WTC11 (cell line): ENCODE results near the gene FNDC5. TPM values are rescaled to one million over a fixed set of nuclear protein-coding genes. Genes with fewer than 3 reads are reported as not detected.

Experiments
- AR ChIP-seq: fragments of 250-450 bp; sonication (Bioruptor Pico); IDR thresholded peaks from 2 replicates; pipeline ENCODE4 v1.9.0; 2021; ENCODE audit warnings: mild to moderate bottlenecking
- ATF1 ChIP-seq: sonication (generic); formaldehyde crosslinking; IDR thresholded peaks from 2 replicates; pipeline ENCODE4 v1.8.1; 2023; ENCODE audit warnings: mild to moderate bottlenecking, moderate library complexity, missing genetic modification reagents
- ATF2 ChIP-seq: sonication (generic); formaldehyde crosslinking; IDR thresholded peaks from 2 replicates; pipeline ENCODE4 v1.8.1; 2022; ENCODE audit warnings: low read depth, missing genetic modification reagents, borderline replicate concordance
- E2F4 ChIP-seq: sonication (generic); formaldehyde crosslinking; IDR thresholded peaks from 2 replicates; pipeline ENCODE4 v1.8.1; 2022; ENCODE audit warnings: low read depth, mild to moderate bottlenecking, moderate library complexity, missing genetic modification reagents, borderline replicate concordance
- FOXJ3 ChIP-seq: sonication (generic); formaldehyde crosslinking; IDR thresholded peaks from 2 replicates; pipeline ENCODE4 v1.9.0; 2021; ENCODE audit warnings: missing genetic modification reagents, mild to moderate bottlenecking, borderline replicate concordance
- HMGA2 ChIP-seq: fragments of 250-450 bp; sonication (Bioruptor Pico); IDR thresholded peaks from 2 replicates; pipeline ENCODE4 v1.4.0; 2021; ENCODE audit warnings: mild to moderate bottlenecking, moderate library complexity
- JUN ChIP-seq: sonication (generic); formaldehyde crosslinking; IDR thresholded peaks from 2 replicates; pipeline ENCODE4 v1.8.0; 2023; ENCODE audit warnings: mild to moderate bottlenecking, missing genetic modification reagents
- NFYB ChIP-seq: sonication (generic); formaldehyde crosslinking; conservative IDR thresholded peaks from 2 replicates; pipeline ENCODE4 v1.8.0; 2022; ENCODE audit warnings: low read depth, missing genetic modification reagents
- OVOL2 ChIP-seq: fragments of 250-450 bp; sonication (Bioruptor Pico); IDR thresholded peaks from 2 replicates; pipeline ENCODE4 v1.9.0; 2021; ENCODE audit warnings: mild to moderate bottlenecking, borderline replicate concordance
- RORB ChIP-seq: fragments of 250-450 bp; sonication (Bioruptor Pico); IDR thresholded peaks from 2 replicates; pipeline ENCODE4 v1.9.0; 2021; ENCODE audit warnings: mild to moderate bottlenecking
- TEAD1 ChIP-seq: sonication (generic); formaldehyde crosslinking; IDR thresholded peaks from 2 replicates; pipeline ENCODE4 v1.8.0; 2022; ENCODE audit warnings: mild to moderate bottlenecking, missing genetic modification reagents
- TEAD4 ChIP-seq: sonication (generic); formaldehyde crosslinking; IDR thresholded peaks from 2 replicates; pipeline ENCODE4 v1.8.0; 2022; ENCODE audit warnings: mild to moderate bottlenecking, missing genetic modification reagents
- ZBTB21 ChIP-seq: sonication (generic); formaldehyde crosslinking; IDR thresholded peaks from 2 replicates; pipeline ENCODE4 v1.8.1; 2023; ENCODE audit warnings: mild to moderate bottlenecking, missing genetic modification reagents, borderline replicate concordance
- ZNF425 ChIP-seq: fragments of 250-450 bp; sonication (Bioruptor Pico); conservative IDR thresholded peaks from 2 replicates; pipeline ENCODE4 v1.9.0; 2021; ENCODE audit warnings: mild to moderate bottlenecking
- total RNA-seq: library from RNA; stranded (reverse); gene quantifications from 3 replicates; pipeline ENCODE4 v1.2.3, GENCODE V29; 2021
- TF ChIP-seq, protein P1 (sequence below): sonication (generic); formaldehyde crosslinking; IDR thresholded peaks from 2 replicates; pipeline ENCODE4 v1.8.0; 2023; ENCODE audit warnings: missing genetic modification reagents
- TF ChIP-seq, protein P2 (sequence below): fragments of 250-450 bp; sonication (Bioruptor Pico); IDR thresholded peaks from 2 replicates; pipeline ENCODE4 v2.1.2; 2022; ENCODE audit warnings: mild to moderate bottlenecking, moderate library complexity
- TF ChIP-seq, protein P3 (sequence below): sonication (generic); formaldehyde crosslinking; IDR thresholded peaks from 2 replicates; pipeline ENCODE4 v1.8.1; 2023; ENCODE audit warnings: mild to moderate bottlenecking, missing genetic modification reagents, borderline replicate concordance
- TF ChIP-seq, protein P4 (sequence below): sonication (generic); formaldehyde crosslinking; IDR thresholded peaks from 2 replicates; pipeline ENCODE4 v1.8.1; 2023; ENCODE audit warnings: mild to moderate bottlenecking, missing genetic modification reagents

Gene FNDC5
- total RNA-seq, 1 experiment from 2014 or later: 1.2 TPM

GRCh38 chr1:32886004-32886827, 15.5 kb upstream of the FNDC5 start, which contains the start of gene HPCA (continued):
- TF ChIP-seq E2F4 (peak; percentile 95), OVOL2 (CRISPR knock-in tag) (no peak), ATF1 (CRISPR knock-in tag) (peak; percentile 89; the same call in 1 of the 2 replicates), AR (no peak), TEAD4 (CRISPR knock-in tag) (peak; percentile 98), ZBTB21 (CRISPR knock-in tag) (peak; percentile 96), RORB (no peak), FOXJ3 (peak; percentile 89; the same call in 1 of the 2 replicates), JUN (CRISPR knock-in tag) (peak; percentile 99), HMGA2 (CRISPR knock-in tag) (no peak), ZNF425 (CRISPR knock-in tag) (no peak), ATF2 (CRISPR knock-in tag) (peak; percentile 94), NFYB (CRISPR knock-in tag) (peak; percentile 64; the same call in 1 of the 2 replicates), TEAD1 (CRISPR knock-in tag) (peak; percentile 98)
- TF ChIP-seq, protein P1, sequence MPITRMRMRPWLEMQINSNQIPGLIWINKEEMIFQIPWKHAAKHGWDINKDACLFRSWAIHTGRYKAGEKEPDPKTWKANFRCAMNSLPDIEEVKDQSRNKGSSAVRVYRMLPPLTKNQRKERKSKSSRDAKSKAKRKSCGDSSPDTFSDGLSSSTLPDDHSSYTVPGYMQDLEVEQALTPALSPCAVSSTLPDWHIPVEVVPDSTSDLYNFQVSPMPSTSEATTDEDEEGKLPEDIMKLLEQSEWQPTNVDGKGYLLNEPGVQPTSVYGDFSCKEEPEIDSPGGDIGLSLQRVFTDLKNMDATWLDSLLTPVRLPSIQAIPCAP (CRISPR knock-in tag): peak; percentile 96
- TF ChIP-seq, protein P2, sequence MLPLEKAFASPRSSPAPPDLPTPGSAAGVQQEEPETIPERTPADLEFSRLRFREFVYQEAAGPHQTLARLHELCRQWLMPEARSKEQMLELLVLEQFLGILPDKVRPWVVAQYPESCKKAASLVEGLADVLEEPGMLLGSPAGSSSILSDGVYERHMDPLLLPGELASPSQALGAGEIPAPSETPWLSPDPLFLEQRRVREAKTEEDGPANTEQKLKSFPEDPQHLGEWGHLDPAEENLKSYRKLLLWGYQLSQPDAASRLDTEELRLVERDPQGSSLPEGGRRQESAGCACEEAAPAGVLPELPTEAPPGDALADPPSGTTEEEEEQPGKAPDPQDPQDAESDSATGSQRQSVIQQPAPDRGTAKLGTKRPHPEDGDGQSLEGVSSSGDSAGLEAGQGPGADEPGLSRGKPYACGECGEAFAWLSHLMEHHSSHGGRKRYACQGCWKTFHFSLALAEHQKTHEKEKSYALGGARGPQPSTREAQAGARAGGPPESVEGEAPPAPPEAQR (CRISPR knock-in tag): peak; percentile 94
- TF ChIP-seq, protein P3, sequence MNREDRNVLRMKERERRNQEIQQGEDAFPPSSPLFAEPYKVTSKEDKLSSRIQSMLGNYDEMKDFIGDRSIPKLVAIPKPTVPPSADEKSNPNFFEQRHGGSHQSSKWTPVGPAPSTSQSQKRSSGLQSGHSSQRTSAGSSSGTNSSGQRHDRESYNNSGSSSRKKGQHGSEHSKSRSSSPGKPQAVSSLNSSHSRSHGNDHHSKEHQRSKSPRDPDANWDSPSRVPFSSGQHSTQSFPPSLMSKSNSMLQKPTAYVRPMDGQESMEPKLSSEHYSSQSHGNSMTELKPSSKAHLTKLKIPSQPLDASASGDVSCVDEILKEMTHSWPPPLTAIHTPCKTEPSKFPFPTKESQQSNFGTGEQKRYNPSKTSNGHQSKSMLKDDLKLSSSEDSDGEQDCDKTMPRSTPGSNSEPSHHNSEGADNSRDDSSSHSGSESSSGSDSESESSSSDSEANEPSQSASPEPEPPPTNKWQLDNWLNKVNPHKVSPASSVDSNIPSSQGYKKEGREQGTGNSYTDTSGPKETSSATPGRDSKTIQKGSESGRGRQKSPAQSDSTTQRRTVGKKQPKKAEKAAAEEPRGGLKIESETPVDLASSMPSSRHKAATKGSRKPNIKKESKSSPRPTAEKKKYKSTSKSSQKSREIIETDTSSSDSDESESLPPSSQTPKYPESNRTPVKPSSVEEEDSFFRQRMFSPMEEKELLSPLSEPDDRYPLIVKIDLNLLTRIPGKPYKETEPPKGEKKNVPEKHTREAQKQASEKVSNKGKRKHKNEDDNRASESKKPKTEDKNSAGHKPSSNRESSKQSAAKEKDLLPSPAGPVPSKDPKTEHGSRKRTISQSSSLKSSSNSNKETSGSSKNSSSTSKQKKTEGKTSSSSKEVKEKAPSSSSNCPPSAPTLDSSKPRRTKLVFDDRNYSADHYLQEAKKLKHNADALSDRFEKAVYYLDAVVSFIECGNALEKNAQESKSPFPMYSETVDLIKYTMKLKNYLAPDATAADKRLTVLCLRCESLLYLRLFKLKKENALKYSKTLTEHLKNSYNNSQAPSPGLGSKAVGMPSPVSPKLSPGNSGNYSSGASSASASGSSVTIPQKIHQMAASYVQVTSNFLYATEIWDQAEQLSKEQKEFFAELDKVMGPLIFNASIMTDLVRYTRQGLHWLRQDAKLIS (CRISPR knock-in tag): peak; percentile 95
- TF ChIP-seq, protein P4, sequence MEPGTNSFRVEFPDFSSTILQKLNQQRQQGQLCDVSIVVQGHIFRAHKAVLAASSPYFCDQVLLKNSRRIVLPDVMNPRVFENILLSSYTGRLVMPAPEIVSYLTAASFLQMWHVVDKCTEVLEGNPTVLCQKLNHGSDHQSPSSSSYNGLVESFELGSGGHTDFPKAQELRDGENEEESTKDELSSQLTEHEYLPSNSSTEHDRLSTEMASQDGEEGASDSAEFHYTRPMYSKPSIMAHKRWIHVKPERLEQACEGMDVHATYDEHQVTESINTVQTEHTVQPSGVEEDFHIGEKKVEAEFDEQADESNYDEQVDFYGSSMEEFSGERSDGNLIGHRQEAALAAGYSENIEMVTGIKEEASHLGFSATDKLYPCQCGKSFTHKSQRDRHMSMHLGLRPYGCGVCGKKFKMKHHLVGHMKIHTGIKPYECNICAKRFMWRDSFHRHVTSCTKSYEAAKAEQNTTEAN: peak; percentile 95
